SKM-1 (cell line): Measurements from ENCODE around the gene RAB40AL.

Experiments
- DNase-seq: peaks from one replicate; lab custom pipeline; 2025; ENCODE audit not compliant: unreplicated experiment; lab: John Stamatoyannopoulos, UW

The RAB40AL gene

DNA sequence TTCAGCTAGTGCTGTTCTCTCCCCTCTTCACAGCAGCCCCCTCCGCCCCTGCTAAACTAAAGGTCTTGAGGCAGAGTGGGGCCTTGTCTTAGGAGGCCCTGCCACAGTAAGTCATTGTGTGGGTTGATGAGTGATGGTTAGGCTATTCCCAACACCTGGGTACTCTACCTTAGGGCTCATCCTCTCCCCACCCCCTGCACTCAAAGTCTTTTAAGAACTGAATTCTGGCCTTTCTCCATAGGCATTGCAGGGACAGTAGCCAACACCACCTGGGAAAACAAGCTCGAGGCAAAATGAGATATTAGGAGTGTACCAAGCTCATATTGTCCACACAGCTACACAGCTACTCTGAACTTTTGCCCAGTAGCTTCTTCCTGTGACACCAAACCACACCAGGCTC, 42.5 kb downstream of the RAB40AL start:
- no peak for DNase-seq

DNA sequence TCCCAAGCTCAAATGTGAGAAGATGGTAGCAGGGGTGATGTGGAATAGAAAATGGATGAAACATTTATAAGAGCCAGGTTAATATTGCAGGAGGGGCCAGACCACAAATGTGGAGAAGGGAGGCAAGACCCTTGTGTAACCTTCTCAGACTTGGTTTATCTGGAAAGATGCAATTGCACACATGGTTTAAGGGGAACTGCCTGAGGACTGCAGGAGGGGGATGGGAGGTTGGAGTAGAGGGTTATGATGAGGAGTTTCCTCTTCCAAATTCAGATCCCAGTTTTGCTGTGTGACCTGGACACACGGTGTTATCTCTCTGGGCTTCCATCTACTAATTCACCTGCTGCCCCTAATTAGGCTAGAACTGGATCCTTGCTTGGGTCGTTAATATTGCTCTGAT, 46.1 kb downstream of the RAB40AL start:
- DNase-seq = no peak

DNA sequence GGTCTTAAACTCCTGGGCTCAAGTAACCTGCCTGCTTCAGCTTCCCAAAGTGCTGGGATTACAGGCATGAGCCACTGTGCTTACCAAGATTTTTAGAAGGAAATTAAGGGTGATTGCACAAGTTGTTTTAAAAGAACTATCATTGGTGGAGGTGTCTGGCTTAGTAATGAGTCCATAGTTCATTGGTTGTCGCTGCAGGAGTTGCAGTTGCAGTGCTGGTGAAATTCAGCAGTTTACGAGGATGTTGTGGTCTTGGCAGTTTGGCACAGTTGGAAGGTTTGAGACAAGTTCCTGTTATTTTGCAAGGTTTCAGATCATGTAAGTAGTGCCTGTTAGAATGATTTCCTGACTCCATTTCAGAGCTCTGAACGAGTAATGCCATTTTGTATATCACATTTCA, 48.1 kb downstream of the RAB40AL start:
- DNase-seq = peak; percentile 79
